Liver (tissue), 3 donors: ENCODE measurements around the gene VPS25.

Source experiments
- CTCF ChIP-seq: fragments of 150-350 bp; IDR thresholded peaks from 2 replicates; pipeline ENCODE4 v1.5.1; 2017; ENCODE audit warnings: improper control_type of control experiment, low read depth, low read length; ENCODE audit not compliant: missing input control
- FOXA1 ChIP-seq: IDR thresholded peaks from 2 replicates; pipeline ENCODE4 v1.6.1; 2016; ENCODE audit warnings: antibody characterized with exemption
- JUND ChIP-seq, 2 donors: IDR thresholded peaks; 2 replicates each; pipeline ENCODE4 v1.6.1; 2016; ENCODE audit warnings: antibody characterized with exemption in 2 of 2
- TAF1 ChIP-seq: conservative IDR thresholded peaks from 2 replicates; pipeline ENCODE4 v1.6.1; 2016; ENCODE audit warnings: antibody characterized with exemption, mild to moderate bottlenecking
- TF ChIP-seq, protein P1 (sequence below): IDR thresholded peaks from 2 replicates; pipeline ENCODE4 v1.6.1; 2016; ENCODE audit warnings: antibody characterized with exemption
- donor health status: healthy.
- donor health status: healthy.

DNA sequence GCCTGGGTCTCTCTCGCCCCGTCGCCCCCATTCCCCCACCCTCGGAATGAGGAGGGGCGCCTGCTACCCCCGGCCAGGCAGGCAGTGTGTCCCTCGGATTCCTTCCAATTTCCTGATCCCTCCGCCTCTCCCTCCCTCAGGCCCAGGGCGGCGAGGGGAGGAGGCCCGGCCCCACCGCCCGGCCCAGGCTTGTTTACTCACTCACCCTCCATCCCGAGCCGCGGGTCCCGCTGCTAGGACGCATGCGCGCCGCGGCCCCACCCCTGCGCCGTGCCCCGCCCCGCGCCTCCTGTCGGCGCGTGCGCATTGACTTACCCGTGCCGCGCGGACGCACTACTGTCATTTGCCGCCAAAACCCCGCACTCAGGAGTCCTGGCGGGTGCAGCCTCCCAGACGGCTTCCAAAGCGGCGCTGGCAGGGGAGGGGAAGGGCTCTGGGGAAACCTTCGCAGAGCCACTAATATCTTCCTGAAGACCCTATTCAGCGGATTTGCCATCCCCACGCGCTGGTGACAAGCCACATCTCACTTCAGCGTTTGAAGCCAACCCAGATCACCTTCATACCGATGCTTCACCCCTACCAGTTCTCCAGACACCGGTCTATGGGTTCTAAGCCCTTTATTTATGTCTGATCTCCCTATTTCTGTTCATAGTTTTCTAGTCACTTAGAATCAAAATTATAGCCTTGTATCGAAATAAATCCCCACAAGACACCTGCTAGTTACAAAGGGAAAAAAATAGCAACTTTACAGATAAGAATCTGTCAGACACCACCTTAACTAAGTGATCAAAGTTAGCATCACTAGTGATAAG, 28.2 kb upstream of the VPS25 start, which contains the start of gene EZH1:
- no peak for TF ChIP-seq TAF1
- TF ChIP-seq, protein P1, sequence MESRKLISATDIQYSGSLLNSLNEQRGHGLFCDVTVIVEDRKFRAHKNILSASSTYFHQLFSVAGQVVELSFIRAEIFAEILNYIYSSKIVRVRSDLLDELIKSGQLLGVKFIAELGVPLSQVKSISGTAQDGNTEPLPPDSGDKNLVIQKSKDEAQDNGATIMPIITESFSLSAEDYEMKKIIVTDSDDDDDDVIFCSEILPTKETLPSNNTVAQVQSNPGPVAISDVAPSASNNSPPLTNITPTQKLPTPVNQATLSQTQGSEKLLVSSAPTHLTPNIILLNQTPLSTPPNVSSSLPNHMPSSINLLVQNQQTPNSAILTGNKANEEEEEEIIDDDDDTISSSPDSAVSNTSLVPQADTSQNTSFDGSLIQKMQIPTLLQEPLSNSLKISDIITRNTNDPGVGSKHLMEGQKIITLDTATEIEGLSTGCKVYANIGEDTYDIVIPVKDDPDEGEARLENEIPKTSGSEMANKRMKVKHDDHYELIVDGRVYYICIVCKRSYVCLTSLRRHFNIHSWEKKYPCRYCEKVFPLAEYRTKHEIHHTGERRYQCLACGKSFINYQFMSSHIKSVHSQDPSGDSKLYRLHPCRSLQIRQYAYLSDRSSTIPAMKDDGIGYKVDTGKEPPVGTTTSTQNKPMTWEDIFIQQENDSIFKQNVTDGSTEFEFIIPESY: no peak
- peak; percentile 71 for TF ChIP-seq FOXA1
- peak; percentile 9 for TF ChIP-seq CTCF
- no peak for TF ChIP-seq JUND (IDR thresholded peaks at IDR 0.05)
